ENCODE data around the gene TNPO2.

Gene TNPO2

GRCh38 chr19:12672744-12673143 is 51.0 kb downstream of the TNPO2 start:
- no peak for DNase-seq

GRCh38 chr19:12670159-12670928 is 53.4 kb downstream of the TNPO2 start:
- no peak for DNase-seq

GRCh38 chr19:12669270-12670158 is 54.2 kb downstream of the TNPO2 start:
- peak; percentile 74 for DNase-seq

GRCh38 chr19:12668932-12669269 is 54.8 kb downstream of the TNPO2 start:
- DNase-seq = peak; percentile 76

GRCh38 chr19:12668346-12668745 is 55.4 kb downstream of the TNPO2 start:
- no peak for DNase-seq

- DNase-seq = no peak
These were observed 55.9 kb downstream of the TNPO2 start for GRCh38 chr19:12667731-12668302.

GRCh38 chr19:12666265-12667048 is 57.3 kb downstream of the TNPO2 start, which contains the start of the genes MAN2B1 and WDR83:
MAN2B1 (minus strand) TSS chr19:12666742; CDS start chr19:12666701, 41 bp downstream.
WDR83 (plus strand) TSS chr19:12666807; CDS start chr19:12669791, 2,984 bp downstream.
- DNase-seq = peak; percentile 84

- DNase-seq = no peak
These were observed 58.0 kb downstream of the TNPO2 start for GRCh38 chr19:12665671-12666264.

- DNase-seq = peak; percentile 59
These were observed 58.5 kb downstream of the TNPO2 start for GRCh38 chr19:12665281-12665573.

- DNase-seq = no peak
These were observed 59.1 kb downstream of the TNPO2 start for GRCh38 chr19:12664406-12665280.

- no peak for DNase-seq
These were observed 62.8 kb downstream of the TNPO2 start for GRCh38 chr19:12660980-12661379.

- no peak for DNase-seq
These were observed 65.8 kb downstream of the TNPO2 start for GRCh38 chr19:12657966-12658365.

GRCh38 chr19:12656899-12657571 is 66.7 kb downstream of the TNPO2 start:
- peak; percentile 28 for DNase-seq

- no peak for DNase-seq
These were observed 68.2 kb downstream of the TNPO2 start for GRCh38 chr19:12655546-12655945.

- DNase-seq = no peak
These were observed 71.5 kb downstream of the TNPO2 start for GRCh38 chr19:12652219-12652618.

GRCh38 chr19:12649941-12650340 is 73.8 kb downstream of the TNPO2 start:
- no peak for DNase-seq
